Fibroblast of villous mesenchyme (primary cell): ENCODE results near the gene TRAF3. TPM values are rescaled to one million over a fixed set of nuclear protein-coding genes. Genes with fewer than 3 reads are reported as not detected.

Experiments used
- DNase-seq: peaks from one replicate; pipeline ENCODE4 v3.0.0-alpha.2; 2010; ENCODE audit warnings: low read depth
- H3K4me3 ChIP-seq: 2 replicates; pipeline ENCODE4 v1.5.1; 2011; ENCODE audit warnings: low read depth, mild to moderate bottlenecking, low read length
- total RNA-seq: library from RNA; depleted of rRNA; stranded (reverse); fragments of >200 nt; gene quantifications from 2 replicates; pipeline ENCODE4 v1.2.3, GENCODE V29; 2012
- TF ChIP-seq, protein P1 (sequence below): IDR thresholded peaks from 2 replicates; pipeline ENCODE4 v1.5.1; 2012; ENCODE audit warnings: low read depth, mild to moderate bottlenecking, low read length; ENCODE audit not compliant: insufficient read depth

The TRAF3 gene
- total RNA-seq, 1 donor: 30.7 TPM

DNA sequence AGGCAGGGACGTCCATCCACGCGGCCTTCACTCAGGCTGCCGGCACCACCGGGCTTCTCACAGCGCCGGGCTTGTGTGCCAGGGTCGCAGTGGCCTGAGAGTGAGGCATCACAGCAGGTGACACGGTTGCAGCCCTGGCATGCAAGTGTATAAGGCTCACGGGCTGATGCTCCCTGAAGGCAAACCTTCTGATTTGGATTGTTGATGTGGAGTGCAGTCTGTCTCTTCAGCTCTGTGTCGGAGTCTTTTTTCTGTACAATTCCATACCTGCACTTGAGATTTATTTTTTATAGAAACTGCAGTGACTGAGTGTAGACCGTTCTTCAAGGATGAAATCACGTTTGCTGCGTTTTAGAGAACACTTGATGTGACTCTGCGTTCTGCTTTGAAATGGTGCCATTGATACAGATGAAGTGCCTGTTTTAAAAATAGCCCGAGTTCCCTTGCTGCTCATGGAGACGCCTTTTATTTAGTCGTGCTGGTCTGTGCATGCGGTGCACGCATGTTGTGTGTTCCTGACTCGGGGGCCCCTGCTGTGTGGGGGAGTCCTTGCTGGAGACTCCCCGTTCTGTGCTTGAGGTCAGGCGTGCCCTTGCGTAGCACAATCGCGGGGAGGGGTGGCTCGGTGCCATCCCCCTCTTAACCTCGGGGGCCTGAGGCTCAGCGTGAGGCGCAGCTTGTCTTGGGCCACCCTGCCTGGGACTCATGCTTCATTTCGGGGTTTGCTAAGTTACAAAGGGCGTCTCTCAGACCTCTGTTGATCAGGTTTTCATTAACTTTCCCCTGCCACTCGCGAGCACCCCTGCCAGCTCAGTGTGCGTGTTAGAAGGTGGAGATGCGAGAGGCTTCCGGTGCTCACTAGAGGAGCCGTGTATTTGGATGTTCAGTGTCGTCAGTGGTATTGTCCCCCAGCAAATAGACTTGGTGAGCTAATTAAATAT, 123.7 kb downstream of the TRAF3 start:
- H3K4me3 ChIP-seq: no peak overlapping the region
- no peak for DNase-seq
- TF ChIP-seq, protein P1, sequence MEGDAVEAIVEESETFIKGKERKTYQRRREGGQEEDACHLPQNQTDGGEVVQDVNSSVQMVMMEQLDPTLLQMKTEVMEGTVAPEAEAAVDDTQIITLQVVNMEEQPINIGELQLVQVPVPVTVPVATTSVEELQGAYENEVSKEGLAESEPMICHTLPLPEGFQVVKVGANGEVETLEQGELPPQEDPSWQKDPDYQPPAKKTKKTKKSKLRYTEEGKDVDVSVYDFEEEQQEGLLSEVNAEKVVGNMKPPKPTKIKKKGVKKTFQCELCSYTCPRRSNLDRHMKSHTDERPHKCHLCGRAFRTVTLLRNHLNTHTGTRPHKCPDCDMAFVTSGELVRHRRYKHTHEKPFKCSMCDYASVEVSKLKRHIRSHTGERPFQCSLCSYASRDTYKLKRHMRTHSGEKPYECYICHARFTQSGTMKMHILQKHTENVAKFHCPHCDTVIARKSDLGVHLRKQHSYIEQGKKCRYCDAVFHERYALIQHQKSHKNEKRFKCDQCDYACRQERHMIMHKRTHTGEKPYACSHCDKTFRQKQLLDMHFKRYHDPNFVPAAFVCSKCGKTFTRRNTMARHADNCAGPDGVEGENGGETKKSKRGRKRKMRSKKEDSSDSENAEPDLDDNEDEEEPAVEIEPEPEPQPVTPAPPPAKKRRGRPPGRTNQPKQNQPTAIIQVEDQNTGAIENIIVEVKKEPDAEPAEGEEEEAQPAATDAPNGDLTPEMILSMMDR: no peak

DNA sequence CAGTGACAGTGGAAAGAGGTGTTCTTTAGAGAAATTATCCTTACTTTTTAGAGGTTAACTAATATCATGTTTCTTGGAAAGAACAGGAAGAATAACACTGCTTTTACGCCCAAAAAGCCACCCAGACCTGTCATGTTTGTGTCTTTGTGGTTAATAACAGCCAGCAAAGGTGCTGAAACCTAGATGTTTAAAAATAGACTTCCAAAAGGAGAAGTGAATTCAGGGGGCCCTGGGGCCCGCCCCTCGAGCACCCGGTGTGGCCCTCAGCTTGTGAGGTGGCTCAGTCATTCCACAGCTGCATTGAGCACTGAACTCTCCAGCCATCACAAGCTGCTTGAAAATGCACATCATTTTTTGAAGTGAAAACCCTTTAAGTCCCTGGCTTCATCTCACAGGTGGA, 124.4 kb downstream of the TRAF3 start:
- TF ChIP-seq, protein P1: no peak
- no peak for DNase-seq
- H3K4me3 ChIP-seq: no peak overlapping the region

DNA sequence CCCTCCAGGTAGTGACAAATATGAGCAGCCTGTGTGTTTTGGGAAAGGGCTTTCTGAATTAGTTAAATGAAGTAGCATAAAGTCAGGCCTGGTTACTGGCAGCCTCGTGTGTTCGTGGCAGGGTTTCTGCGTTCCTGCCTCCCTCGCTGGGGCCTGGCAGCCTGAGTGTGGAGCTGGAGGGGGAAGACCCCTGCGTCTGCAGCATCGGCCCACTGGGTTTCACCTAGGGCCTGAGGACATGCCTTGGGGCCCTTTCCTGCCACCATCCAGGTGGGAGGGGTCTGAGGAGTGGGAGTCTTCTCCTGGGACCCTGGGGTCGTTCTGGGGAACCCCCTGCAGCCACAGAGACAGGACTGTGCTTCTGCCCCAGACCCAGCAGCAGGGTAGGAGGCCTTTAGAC, 124.8 kb downstream of the TRAF3 start:
- TF ChIP-seq, protein P1: no peak
- DNase-seq: no peak
- no peak overlapping the region for H3K4me3 ChIP-seq

DNA sequence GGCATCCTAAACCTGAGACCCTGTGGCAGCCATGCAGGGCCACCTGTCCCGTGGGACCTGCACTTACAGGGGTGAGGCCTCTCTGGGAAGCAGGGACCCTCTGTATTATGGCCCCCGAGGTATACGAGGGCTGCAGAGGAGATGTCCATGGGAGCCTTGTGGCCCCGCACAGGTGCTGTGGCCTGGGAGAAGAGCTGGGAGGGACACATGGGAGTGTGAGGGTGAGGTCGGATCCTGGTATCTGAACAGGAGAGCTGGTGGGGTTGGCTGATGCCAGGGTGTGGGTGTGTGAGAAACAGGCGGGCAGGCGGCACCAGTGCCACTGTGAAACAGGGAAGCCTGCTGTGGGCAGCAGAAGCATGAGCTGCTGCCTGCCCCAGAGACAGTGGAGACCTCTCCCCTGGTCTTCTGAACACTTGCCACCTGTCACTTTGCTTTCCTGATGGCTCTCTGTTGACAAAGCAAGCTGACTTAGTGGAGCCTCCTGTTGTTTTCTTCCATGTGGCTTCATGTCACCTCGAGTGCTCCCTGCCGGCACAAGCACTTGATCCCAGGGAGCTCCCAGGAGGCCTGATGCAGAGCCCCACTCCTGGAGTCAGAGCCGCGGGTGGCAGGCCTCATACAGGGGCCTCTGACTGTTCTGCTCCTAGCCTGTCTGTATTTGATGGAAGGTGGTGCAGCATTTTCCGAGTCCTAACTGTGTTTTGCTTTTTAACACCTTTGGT, 125.4 kb downstream of the TRAF3 start:
- DNase-seq: no peak
- TF ChIP-seq, protein P1: no peak
- H3K4me3 ChIP-seq: no peak overlapping the region

DNA sequence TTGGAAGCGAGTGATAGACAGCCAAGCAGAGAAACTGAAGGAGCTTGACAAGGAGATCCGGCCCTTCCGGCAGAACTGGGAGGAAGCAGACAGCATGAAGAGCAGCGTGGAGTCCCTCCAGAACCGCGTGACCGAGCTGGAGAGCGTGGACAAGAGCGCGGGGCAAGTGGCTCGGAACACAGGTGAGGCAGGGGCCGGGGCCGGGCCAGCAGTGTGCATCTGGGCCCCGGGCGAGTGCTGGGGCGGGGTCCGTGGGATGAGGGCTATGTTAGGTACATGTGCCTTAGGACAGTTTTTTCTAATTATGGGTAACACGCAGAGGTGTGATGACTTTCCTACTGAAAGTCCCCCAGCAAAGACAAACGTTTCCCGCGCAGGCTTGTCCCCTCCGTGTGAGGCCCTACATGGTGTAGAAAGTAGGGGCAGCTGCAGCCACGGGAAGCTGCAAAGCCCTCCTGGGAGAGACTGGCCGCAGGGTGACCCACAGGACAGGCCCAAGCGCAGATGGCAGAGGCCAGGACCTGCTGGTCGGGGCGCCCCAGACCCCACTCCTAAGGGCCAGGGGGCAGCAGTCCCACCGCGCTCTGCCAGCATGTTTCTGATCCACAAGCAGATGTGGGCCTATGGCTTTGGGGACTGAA, 126.1 kb downstream of the TRAF3 start:
- DNase-seq: no peak
- TF ChIP-seq, protein P1: no peak
- H3K4me3 ChIP-seq: no peak overlapping the region

DNA sequence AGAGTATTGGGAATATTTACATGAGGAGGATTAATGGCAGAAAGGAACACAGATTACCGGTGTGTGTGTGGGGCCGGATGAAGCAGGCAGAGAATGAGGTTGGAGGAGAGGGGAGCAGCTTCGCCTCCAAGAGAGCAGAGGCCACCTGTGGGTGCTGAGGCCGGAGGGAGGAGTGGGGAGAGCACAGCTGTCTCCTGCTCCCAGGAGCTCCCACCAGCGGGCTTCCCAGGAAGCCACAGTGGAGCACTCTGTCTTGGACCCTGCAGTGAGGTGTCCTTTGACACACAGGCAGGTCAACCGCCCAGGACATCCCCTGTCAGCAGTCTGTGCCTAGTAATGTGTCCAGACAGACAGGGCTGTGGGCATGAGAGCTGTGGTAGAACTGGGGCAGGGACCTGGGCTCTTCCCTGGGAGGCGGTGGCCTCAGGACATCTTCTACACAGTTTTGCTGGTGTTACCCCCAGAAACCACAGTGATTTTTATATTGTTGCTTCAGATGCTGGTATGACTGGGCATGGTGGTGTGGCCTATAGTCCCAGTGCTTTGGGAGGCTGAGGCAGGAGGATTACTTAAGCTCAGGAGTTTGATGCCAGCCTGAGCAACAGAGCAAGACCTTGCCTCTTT, 126.8 kb downstream of the TRAF3 start:
- TF ChIP-seq, protein P1: no peak
- no peak for DNase-seq
- no peak overlapping the region for H3K4me3 ChIP-seq
